Fibroblast of skin of left biceps (primary cell): ENCODE results near the gene THAP11.
A peak's percentile ranks its signal among the peaks of the same experiment; 100 is the strongest.
"Not testable (repeated sequence)": the region's sequence is repeated elsewhere in the genome, so short reads cannot be mapped to it uniquely, and the experiment has no call there.

Experiments used
- DNase-seq, 2 experiments: peaks; one replicate each; pipeline ENCODE4 v3.0.0-alpha.2; 2013; ENCODE audit warnings: low read depth in 2 of 2

The THAP11 gene

GRCh38 chr16:67837190-67837589, 4.9 kb upstream of the THAP11 start:
- not testable (repeated sequence) for DNase-seq

- DNase-seq = no peak
These were observed 4.3 kb upstream of the THAP11 start for GRCh38 chr16:67837811-67838210.

GRCh38 chr16:67841198-67841815, 813 bp upstream of the THAP11 start:
- DNase-seq = no peak

- no peak for DNase-seq
These were observed 606 bp downstream of the THAP11 start for GRCh38 chr16:67842509-67843342.

- no peak for DNase-seq
These were observed 1.2 kb downstream of the THAP11 start for GRCh38 chr16:67843343-67843765.

GRCh38 chr16:67844497-67844896, 2.4 kb downstream of the THAP11 start:
- DNase-seq = no peak

GRCh38 chr16:67845291-67846062, 3.4 kb downstream of the THAP11 start:
- DNase-seq = no peak

GRCh38 chr16:67846063-67846319, 3.9 kb downstream of the THAP11 start:
- DNase-seq = no peak

GRCh38 chr16:67846320-67847063, 4.4 kb downstream of the THAP11 start, which contains the start of gene NUTF2:
TSS of gene NUTF2 (plus strand) at chr16:67846933. CDS start at chr16:67865131, 18,198 bp downstream.
- DNase-seq = peak; percentile 87 to 88

GRCh38 chr16:67847064-67847861, 5.1 kb downstream of the THAP11 start, which contains the start of gene CENPT:
TSS of gene CENPT (minus strand) at chr16:67847693. CDS start at chr16:67833859, 13,834 bp downstream.
- no peak for DNase-seq

GRCh38 chr16:67848118-67848517, 6.0 kb downstream of the THAP11 start:
- no peak for DNase-seq

- no peak for DNase-seq
These were observed 11.6 kb downstream of the THAP11 start for GRCh38 chr16:67853670-67854069.

- DNase-seq = no peak
These were observed 13.7 kb downstream of the THAP11 start for GRCh38 chr16:67855789-67856188.

- DNase-seq = no peak
These were observed 14.9 kb downstream of the THAP11 start for GRCh38 chr16:67856927-67857546.

- no peak for DNase-seq
These were observed 15.6 kb downstream of the THAP11 start for GRCh38 chr16:67857547-67858233.

- DNase-seq = no peak
These were observed 16.4 kb downstream of the THAP11 start for GRCh38 chr16:67858500-67858899.

GRCh38 chr16:67860589-67861398, 18.7 kb downstream of the THAP11 start:
- no peak for DNase-seq

- DNase-seq = no peak
These were observed 19.8 kb downstream of the THAP11 start for GRCh38 chr16:67861877-67862276.
